Measurements from ENCODE around the gene GREB1.
"Not testable (repeated sequence)": the region's sequence is repeated elsewhere in the genome, so short reads cannot be mapped to it uniquely, and the experiment has no call there.

The GREB1 gene

DNA sequence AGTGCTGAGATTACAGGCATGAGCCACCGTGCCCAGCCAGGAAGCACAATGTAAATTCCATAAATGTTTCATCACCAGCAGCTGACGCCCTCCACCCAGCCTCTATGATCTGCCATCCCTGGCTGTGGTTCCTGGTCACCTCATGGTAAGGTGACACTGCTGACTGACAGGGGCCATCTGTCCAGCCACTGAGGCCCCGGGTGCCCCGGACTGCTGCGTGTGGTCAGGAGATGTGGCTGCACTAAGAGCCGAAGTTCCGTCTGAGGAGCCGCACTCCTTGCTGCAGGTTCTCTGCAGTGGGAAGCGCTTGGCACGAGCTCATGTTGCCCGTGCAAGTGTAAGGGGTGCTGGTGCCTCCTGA, 125.2 kb downstream of the GREB1 start:
- DNase-seq (ENCODE audit: low read depth in 1 of 2, low spot score in 1 of 2): no peak

DNA sequence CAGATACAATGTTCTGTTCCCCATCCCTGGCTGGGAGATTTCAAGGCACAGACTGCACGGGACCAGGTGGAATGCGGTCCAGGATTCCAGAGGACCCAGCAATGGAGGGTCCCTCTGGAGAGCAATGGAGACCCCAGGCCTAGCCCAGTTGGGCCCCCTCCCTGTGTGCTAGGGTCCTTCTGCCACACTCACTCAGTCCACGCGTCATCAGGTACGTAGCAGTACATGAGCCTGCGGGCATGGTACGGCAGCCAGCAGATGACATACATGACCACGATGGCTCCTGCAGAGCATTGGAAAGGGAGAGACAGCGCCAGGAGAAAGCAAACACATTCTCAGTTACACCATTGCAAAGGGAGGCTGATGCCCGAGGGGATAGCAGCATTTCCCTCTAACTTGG, 126.0 kb downstream of the GREB1 start:
- no peak for DNase-seq (ENCODE audit: low read depth in 1 of 2, low spot score in 1 of 2)

DNA sequence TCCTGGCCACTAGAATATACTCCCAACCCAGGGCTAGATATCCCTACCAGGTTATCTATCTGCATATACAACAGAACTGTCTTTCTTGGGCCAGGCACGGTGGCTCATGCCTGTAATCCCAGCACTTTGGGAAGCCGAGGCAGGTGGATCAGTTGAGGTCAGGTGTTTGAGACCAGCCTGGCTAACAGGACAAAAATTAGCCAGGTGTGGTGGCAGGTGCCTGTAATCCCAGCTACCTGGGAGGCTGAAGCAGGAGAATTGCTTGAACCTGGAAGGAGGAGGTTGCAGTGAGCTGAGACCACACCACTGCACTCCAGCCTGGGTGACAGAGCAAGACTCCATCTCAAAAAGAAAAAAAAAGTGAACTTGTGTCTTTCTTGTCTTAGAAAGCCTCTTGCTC, 126.6 kb downstream of the GREB1 start:
- not testable (repeated sequence) for DNase-seq (ENCODE audit: low read depth in 1 of 2, low spot score in 1 of 2)

DNA sequence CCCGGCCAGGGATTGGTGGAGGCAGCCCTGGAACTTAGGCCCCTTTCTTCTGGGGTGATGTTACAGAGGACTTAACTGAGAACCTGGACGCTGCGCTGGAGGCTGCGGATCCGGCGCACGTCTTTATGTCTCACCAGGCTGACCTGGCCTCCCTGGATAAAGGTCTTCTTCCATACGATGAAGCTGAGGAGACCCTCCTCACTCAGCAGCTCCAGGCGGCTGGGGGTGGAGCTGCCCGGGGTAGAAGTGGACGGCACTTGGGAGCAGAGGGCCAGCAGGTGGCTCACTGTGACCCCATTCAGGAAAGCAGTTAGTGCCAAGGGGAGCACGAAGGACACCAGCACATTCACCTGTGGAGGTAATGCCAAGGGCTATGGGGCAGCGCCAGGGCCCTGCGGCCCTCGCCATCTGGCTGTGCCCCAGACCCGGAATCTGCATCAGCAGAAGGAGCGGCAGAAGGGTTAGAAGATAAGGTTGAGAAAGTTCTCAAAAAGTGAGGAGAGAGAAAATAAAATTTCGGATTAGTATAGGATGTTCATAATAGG, 128.1 kb downstream of the GREB1 start:
- no peak for DNase-seq (ENCODE audit: low read depth in 1 of 2, low spot score in 1 of 2)

DNA sequence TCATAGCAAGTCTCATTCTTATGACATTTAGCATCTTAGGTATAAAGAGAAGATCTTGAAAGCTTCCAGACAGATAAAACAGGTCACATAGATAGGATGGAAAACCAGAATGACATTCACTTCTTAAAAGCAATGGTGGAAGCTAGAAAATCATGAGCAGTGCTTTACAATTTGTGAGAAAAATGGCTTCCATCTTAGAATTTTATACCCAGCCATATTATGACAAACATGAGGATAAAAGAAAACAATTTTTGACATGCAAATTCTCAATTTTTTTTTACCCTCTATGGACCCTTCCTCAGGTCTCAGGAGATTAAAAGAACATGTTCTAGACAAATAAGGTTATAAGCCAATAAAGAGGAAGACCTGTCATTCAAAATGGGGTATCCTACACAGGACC, 129.0 kb downstream of the GREB1 start:
- no peak for DNase-seq (ENCODE audit: low read depth in 1 of 2, low spot score in 1 of 2)

DNA sequence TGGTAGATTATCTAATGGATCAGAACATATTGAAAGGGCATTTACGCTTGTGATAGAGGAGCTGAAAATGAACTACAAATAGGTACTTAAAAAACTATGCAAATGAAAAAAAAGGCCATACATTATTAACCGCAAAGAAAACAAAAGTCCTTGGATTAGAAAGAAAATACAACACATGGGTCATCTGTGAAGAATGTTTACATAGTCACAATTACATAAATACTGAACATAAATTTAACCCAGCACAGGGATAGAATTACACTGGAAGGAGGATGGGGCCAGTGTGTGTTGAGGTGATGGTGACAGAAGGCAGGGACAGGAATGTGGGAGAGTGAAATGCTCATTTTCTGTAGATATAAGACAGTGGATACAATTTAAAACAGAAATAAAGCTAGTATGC, 129.6 kb downstream of the GREB1 start:
- no peak for DNase-seq (ENCODE audit: low read depth in 1 of 2, low spot score in 1 of 2)

DNA sequence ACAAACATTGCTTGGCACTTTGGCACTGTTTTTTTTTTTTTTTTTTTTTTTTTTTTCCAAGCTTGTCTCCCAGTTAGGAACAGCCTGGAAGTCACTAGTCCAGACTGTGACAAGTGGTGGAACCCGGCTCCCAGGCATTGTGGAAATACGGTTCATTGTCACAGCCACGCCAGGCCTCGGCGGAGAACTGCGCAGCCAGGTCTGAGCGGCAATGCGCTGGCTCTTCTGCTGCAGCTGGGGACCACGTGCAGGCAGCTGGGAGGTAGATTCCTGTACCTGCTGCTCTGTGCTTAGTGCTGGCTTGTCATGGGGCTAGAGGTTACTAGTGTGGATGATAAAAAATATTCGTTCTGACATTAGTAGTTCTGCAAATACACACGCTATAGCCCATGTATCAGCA, 131.2 kb downstream of the GREB1 start:
- no peak for DNase-seq (ENCODE audit: low read depth in 1 of 2, low spot score in 1 of 2)

DNA sequence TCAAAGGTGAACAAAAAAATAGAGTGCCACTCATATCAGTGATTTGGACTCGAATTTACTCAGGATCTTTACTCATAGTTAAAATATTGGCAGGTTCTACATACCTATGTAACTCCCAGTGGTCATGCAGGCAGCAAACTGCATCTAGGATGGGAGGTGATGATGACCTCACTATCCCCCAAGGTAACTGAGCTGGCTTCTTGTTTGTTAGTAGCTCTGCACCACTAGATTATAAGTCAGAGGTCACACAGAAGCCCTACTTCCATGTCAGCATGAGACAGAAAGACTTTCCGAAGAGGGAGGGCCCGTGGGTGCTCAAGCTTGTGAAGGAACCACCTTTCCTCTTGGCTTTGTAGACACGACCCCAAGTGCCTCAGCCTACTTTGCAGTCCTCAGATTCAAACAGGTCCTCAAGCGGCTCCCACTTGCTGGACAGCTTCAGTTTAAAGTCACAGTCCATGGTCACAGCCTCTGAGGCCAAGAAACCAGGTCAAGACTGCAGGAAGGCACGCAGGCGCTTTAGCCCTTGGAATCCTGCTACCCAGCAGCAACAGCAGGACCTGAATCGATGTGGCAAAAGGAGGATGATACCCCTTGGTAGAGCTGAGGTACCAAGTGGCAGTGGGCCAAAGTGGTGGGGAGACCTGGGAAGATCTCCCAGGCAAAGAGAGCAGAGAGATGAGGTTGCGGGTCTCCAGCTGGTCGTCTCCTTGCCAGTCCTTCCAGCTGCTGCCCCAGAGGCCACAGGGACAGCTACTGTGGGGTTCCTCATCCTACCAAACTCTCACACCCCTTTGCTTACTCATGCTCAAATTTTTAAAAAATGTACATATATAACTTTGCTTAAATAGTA, 131.9 kb downstream of the GREB1 start:
- no peak for DNase-seq (ENCODE audit: low read depth in 1 of 2, low spot score in 1 of 2)

DNA sequence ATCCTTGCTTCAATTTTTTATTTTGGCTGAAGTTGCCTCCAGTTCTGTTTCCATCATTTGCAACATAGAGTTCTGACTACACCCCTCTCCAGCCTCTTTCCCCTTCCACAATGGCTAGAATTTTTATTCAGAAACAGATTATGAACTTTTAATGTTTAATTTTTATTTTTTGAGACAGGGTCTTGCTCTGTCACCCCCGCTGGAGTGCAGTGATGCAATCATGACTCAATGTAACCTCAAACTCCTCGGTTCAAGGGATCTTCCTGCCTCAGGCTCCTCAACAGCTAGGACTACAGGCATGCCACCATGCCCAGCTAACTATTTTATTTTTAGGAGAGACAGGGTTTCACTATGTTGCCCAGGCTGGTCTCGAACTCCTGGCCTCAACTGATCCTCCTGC, 133.3 kb downstream of the GREB1 start:
- DNase-seq (ENCODE audit: low read depth in 1 of 2, low spot score in 1 of 2): no peak

DNA sequence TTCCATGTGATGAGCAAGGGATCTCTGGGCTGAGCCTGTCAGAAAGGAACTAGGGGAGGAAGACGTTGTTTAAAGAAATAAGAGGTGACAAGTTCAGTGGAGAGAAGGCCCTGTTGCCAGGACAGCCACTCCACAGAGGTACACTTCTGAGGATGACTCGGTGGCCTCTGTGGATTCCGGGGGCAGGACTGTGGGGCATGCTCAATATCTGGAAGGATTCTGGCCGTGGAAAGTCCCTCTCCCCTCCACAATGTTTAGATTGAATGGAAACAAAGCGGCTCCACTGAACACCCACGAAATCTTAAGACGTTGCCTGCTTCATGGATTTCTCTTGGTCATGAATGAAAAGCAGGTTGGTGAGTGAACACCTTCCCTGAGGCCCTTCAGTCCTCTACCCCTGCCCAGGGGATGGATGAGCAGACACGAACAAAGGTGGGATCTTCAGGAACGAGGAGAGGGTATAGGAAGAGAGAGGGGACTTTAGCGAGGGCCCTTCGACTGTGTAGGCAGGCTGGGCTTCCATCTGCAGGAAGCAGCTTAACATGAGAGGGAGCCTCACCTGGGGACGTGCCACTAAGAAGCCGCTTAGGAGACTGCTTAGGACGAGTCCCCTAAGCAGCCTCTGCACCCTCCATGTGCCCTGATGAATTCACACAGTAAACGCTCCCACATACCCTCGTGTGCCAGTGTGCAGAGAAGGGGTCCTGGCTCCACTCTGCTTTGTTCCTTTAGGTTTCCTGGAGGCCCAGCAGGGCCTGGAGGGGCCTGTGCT, 134.2 kb downstream of the GREB1 start:
- DNase-seq (ENCODE audit: low read depth in 1 of 2, low spot score in 1 of 2): no peak

DNA sequence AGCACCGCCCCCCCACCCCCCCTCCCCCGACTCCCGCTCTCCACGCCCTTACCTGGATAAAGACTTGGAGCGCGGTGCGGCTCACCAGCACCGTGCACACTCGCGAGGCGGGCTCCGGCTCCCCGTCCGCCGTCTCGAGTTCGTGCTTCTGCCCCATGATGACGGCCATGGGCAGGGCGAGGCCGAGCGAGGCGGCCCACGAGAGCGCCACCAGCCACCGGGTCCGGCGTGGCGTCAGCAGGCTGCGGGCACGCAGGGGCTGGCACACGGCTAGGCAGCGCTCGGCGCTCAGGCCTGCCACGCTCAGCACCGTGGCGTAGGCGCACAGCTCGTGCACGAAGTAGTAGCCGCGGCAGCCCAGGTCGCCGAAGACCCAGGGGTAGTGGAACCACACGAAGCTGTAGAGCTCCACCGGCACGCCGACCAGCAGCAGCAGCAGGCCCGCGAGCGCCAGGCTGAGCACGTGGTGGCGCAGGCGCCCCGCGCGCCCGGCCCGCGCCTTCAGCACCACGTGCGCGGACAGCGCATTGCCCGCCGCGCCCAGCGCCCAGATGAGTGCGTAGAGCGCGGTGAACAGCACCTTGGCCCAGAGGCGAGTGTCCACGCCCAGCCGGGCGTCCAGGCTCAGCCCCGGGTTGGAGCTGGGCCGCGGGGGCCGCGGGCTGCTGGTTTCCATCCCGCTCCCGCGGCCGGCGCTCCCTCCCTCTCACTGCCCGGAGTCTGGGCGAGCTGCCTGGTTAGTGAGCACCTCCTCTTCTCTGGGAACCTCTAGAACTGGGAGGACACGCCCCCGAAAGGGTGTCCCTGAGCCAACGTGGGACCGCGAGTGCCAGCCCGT, 135.8 kb downstream of the GREB1 start, which contains the start of gene NTSR2:
Gene NTSR2, minus strand, starts transcription at position 742 of the 838 bp plus-strand sequence. Its CDS starts 66 bp downstream, at position 676.
- DNase-seq (ENCODE audit: low read depth in 1 of 2, low spot score in 1 of 2): no peak

DNA sequence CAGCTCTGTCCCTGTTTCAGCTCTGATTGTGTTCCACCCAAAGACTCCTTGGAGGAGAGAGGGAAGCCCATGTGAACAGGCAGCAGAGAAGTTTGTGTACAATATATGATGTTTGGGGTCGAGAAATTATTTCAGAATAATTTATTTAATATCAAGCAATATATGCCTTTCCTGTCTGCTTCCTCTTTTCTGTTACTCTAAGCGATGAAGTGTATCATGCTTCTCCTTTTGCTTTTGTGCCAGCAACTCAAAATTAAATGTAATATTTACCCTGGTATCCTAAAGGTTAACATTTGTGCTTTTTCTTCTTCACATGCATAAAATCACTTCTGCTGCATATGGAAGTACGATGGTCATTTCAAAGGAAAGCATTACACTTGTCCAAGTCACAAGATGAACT, 138.6 kb downstream of the GREB1 start:
- DNase-seq (ENCODE audit: low read depth in 1 of 2, low spot score in 1 of 2): no peak

DNA sequence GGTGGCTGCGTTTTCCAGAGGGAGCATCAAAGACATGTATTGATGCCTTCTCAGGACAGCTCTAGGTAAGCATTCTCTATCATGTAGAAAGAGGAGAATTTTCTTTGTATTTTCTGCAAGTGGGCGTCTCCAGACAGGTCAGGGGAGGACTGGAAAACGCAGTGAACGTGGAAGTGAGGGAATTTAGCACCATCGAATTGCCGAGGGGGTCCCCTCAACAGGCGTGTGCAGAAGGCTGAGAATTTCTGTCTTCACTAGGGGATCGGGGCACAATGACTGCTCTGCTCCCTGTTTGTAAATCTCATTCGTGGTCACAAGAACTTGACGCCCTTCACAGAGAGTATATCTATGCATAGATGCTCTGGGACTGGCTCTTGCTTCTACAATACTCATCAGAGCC, 141.1 kb downstream of the GREB1 start:
- no peak for DNase-seq (ENCODE audit: low read depth in 1 of 2, low spot score in 1 of 2)

DNA sequence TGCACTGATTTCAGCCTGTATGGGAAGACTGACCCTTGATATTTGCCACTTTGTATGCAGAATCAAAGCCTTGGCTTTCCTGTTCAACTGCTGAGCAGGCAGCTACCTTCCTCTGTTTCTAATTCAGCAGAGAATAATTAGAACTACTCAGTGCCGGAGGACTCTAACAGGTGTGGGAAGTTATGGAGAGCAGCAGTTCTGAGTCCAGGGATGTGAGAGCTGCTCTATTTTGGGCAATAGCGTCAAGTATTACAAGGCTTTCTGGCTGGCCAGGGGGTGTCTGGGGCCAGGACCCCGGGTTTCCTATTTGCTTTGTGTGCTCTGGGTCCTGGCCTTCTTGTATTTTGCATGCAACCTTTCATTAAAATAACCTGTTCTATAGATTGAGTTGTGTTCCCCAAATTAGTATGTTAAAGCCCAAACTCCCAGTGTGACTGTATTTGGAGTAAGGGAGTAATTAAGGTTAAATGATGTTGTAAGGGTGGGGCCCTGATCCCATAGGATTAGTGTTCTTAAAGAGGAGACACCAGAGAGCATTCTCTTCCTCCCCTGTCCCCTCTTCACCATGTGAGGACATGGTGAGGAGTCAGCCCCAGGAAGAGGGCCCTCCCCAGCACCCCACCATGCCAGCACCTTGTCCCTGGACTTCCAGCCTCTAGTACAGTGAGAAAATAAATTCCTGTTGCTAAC, 141.7 kb downstream of the GREB1 start:
- DNase-seq (ENCODE audit: low read depth in 1 of 2, low spot score in 1 of 2): no peak

DNA sequence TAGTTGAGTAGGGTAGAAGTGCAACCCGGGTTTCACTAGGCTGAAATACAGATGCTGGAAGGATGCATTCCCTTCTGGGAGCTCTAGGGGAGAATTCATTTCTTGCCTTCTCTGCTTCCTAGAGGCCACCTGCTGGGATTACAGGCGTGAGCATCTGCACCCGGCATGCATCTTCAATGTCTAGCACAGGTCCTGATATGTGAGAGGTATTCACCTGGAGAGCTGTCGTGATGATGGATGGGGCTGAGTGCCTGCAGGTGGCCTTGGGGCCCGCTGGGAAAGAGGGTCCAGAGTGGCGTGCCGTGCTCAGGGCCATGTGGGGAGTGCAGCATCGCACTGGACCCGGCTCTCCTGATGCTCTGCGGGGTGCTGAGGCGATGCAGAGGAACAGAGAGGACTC, 142.8 kb downstream of the GREB1 start:
- DNase-seq (ENCODE audit: low read depth in 1 of 2, low spot score in 1 of 2): no peak

DNA sequence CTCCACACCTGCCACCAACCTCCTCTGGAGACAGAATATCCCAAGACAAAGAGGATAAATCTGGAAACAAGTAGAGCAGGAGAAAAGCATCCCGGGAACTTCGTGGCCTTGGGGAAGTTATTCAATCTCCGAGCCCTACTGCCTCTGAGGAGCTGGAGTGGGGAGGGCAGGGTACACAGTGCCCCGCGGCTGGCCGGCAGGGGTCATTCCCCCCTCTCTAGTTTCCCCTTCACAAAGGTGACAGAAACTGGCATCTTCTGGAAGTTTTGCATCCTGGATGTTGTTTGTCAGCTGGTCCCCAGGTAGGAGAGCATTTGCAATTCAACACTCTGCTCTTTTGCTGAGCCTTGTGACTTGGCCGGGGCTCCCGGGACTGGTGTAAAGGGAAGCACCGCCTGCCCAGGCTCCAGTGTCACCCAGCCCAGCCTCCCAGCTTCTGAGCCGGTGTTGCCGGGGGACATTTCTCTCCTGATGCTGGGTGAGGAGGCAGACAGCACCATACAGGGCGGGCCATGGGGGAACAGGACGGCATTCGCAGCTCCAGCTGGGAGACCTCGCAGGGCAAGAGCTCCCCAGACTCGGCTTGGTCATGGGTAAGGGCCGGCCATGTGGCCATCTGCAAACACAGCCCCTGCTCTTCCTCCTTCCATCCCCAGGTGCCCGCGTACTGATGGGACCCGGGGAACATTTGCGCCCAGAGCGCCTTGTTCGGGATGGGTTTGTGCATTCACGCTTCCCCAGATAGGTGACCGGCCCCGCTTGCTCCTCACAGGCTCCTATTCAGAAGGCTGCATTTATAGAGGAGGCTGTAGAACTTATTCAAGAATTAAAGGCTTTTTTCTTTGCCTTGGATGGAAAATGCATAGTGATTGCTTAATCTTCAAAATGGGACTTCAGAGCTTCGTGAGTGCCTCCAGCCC, 143.6 kb downstream of the GREB1 start:
- no peak for DNase-seq (ENCODE audit: low read depth in 1 of 2, low spot score in 1 of 2)

DNA sequence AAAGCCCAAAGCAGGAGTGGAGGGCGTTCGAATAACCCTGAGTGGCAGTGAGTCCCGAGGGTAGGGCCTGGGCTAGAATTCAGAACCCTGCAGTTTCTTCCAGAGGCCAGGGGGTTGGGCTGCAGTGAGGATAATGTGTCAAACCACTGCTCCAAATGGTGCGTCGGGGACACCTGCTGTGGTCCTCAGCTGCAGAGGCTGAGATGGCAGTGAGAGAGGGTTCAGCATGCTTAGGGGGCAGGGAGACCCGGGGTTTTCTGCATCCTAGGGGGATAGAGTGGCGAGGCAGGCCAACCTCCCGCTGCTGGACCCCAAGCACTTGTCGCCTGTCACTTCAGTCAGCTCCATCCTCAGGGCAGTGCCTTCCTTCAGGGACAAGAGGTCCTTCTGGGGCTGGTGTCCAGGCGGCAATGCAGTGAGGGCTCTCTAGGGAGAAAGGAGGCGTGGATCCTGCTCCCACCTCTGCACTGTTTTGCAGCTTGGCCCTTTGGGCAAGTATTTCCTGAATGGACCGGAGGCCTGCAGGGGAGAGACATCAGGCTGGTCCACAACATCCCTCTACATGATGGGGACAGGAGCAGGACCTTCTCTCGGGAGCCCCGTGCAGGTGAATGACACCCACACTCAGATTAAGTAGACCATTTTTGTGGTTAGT, 144.6 kb downstream of the GREB1 start:
- DNase-seq (ENCODE audit: low read depth in 1 of 2, low spot score in 1 of 2): no peak

DNA sequence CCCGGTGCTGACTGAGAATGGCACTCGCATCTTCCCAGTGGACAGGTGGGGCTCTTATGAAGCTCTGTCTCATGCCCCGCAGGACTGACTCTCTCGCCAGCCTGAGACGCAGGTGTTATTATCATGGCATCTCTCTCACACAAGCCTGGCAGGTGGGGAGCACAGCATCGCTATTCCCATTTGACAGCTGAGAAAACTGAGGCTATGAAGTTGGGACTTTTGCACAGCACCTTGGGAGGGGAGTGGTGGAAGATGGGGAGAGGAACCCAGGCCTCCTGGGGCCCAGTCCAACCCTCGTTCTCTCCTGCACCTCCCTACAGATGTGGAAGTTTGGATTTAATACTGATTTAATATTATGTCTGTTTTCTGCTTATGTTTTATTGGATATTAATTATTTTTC, 145.2 kb downstream of the GREB1 start:
- DNase-seq (ENCODE audit: low read depth in 1 of 2, low spot score in 1 of 2): no peak

DNA sequence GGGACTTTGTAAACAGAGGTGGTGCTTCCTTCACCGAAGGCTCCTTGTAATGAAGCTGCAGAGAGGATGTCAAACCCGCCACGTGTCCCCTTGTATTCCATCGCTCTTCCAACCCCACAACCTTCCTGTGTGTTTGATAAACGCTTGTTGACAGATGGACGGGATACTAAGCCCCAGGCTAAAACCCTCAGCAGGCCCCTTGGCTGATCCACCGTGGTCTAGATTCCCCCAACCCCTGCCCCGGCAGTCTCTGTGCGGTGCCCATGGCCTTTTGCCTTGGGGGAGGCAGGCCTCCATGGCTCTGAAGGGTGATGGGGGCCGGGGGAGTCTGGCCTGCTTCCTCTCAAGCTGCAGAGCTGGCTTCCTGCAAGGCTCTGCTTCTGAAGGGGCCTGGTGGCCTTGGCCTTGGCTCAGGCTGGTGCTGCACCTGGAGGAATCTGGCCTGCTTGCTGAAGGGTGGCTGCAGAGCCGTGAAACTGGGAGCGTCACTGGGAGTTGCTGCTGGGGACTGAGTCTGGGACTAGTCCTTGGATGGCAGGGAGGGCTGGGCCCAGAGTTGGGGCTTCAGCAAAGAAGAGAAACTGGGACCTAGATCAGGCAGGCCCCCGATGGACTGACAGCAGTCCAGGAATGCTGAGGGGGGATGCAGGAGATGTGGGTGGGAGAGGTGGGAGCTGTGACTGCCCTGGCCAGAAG, 145.8 kb downstream of the GREB1 start:
- no peak for DNase-seq (ENCODE audit: low read depth in 1 of 2, low spot score in 1 of 2)
